ENCODE results near the gene CTDSP1.

DNA sequence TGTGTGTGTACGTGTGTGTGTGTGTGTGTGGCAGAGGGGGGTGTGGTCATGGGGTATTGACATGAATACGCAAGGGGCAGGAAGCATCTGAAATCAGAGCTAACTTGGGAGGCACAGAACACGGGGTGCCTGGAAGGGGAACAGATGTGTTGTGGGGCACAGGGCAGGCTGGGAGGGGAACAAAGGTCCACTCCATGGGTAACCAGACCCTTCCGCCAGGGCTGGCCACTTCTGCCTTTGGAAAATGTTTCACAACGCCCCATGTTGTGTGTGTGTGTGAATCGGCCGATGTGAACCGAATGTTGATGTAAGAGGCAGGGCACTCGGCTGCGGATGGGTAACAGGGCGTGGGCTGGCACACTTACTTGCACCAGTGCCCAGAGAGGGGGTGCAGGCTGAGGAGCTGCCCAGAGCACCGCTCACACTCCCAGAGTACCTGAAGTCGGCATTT is 17.7 kb upstream of the CTDSP1 start, which contains the start of gene SLC11A1:
- TF ChIP-seq, protein P1, sequence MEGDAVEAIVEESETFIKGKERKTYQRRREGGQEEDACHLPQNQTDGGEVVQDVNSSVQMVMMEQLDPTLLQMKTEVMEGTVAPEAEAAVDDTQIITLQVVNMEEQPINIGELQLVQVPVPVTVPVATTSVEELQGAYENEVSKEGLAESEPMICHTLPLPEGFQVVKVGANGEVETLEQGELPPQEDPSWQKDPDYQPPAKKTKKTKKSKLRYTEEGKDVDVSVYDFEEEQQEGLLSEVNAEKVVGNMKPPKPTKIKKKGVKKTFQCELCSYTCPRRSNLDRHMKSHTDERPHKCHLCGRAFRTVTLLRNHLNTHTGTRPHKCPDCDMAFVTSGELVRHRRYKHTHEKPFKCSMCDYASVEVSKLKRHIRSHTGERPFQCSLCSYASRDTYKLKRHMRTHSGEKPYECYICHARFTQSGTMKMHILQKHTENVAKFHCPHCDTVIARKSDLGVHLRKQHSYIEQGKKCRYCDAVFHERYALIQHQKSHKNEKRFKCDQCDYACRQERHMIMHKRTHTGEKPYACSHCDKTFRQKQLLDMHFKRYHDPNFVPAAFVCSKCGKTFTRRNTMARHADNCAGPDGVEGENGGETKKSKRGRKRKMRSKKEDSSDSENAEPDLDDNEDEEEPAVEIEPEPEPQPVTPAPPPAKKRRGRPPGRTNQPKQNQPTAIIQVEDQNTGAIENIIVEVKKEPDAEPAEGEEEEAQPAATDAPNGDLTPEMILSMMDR (IDR thresholded peaks at IDR 0.05) = no peak
- TF ChIP-seq NFE2L1 (CRISPR knock-in tag; IDR thresholded peaks at IDR 0.05) = no peak
- TF ChIP-seq, protein P2, sequence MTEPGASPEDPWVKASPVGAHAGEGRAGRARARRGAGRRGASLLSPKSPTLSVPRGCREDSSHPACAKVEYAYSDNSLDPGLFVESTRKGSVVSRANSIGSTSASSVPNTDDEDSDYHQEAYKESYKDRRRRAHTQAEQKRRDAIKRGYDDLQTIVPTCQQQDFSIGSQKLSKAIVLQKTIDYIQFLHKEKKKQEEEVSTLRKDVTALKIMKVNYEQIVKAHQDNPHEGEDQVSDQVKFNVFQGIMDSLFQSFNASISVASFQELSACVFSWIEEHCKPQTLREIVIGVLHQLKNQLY (CRISPR knock-in tag; IDR thresholded peaks at IDR 0.05) = no peak

Data from WTC11 (cell line).